Ascending aorta (tissue), 2 donors: Measurements from ENCODE around the gene CDH13. TPM values are rescaled to one million over a fixed set of nuclear protein-coding genes. Genes with fewer than 3 reads are reported as not detected.

ENCODE experiments used
- DNase-seq, 2 donors: peaks; one replicate each; pipeline ENCODE4 v3.0.0-alpha.2; 2019; ENCODE audit warnings: low spot score in 2 of 2
- H3K27ac ChIP-seq, 2 donors: fragments of 200-600 bp; sonication (generic); one replicate each; pipeline ENCODE4 v1.5.1; 2016 to 2017; ENCODE audit warnings: mild to moderate bottlenecking in 1 of 2
- H3K27me3 ChIP-seq: fragments of 200-600 bp; sonication (generic); one replicate; pipeline ENCODE4 v1.5.1; 2017
- H3K36me3 ChIP-seq, 2 donors: fragments of 200-600 bp; sonication (generic); one replicate each; pipeline ENCODE4 v1.5.1; 2016
- H3K4me1 ChIP-seq, 2 donors: fragments of 200-600 bp; sonication (generic); one replicate each; pipeline ENCODE4 v1.5.1; 2016 to 2017; ENCODE audit warnings: mild to moderate bottlenecking in 1 of 2
- H3K4me3 ChIP-seq, 2 donors: fragments of 200-600 bp; sonication (generic); one replicate each; pipeline ENCODE4 v1.5.1; 2016 to 2017; ENCODE audit warnings: mild to moderate bottlenecking in 1 of 2
- H3K9me3 ChIP-seq, 2 donors: fragments of 200-600 bp; sonication (generic); one replicate each; pipeline ENCODE4 v1.5.1; 2016
- intact Hi-C: fragments of 100-400 bp; cut with DNase I; formaldehyde crosslinking; loops from one replicate; pipeline ENCODE4 v1.15.1; 2023
- total RNA-seq: library from RNA; depleted of rRNA; stranded (reverse); fragments of >200 nt; gene quantifications from one replicate; pipeline ENCODE4 v1.1.0, GENCODE V29; 2016
- TF ChIP-seq, protein P1 (sequence below), 3 experiments: fragments of 200-600 bp in 2 of 3; fragments of 450-650 bp in 1 of 3; sonication (generic) in 2 of 3; IDR thresholded peaks; one replicate each; pipeline ENCODE4 v1.5.1; 2016 to 2019; ENCODE audit warnings: antibody characterized with exemption in 3 of 3, mild to moderate bottlenecking in 1 of 3, moderate library complexity in 1 of 3

The CDH13 gene
- total RNA-seq, 1 donor from 2014 or later, result 160 TPM

GRCh38 chr16:83539736-83540490, 913.1 kb downstream of the CDH13 start:
- Histone ChIP-seq H3K36me3 (peaks cover 0 to 4% of the 10 kb centered on the region in 2 donors), H3K27me3 (no peaks in the 10 kb centered on the region), H3K9me3 (no peaks in the 10 kb centered on the region), H3K4me1 (no peaks in the 10 kb centered on the region), H3K4me3 (no peak overlapping the region), H3K27ac (no peak overlapping the region)
- TF ChIP-seq, protein P1, sequence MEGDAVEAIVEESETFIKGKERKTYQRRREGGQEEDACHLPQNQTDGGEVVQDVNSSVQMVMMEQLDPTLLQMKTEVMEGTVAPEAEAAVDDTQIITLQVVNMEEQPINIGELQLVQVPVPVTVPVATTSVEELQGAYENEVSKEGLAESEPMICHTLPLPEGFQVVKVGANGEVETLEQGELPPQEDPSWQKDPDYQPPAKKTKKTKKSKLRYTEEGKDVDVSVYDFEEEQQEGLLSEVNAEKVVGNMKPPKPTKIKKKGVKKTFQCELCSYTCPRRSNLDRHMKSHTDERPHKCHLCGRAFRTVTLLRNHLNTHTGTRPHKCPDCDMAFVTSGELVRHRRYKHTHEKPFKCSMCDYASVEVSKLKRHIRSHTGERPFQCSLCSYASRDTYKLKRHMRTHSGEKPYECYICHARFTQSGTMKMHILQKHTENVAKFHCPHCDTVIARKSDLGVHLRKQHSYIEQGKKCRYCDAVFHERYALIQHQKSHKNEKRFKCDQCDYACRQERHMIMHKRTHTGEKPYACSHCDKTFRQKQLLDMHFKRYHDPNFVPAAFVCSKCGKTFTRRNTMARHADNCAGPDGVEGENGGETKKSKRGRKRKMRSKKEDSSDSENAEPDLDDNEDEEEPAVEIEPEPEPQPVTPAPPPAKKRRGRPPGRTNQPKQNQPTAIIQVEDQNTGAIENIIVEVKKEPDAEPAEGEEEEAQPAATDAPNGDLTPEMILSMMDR (IDR thresholded peaks at IDR 0.05), result no peak
- intact Hi-C loops, result no loop called here
- DNase-seq, result no peak

DNA sequence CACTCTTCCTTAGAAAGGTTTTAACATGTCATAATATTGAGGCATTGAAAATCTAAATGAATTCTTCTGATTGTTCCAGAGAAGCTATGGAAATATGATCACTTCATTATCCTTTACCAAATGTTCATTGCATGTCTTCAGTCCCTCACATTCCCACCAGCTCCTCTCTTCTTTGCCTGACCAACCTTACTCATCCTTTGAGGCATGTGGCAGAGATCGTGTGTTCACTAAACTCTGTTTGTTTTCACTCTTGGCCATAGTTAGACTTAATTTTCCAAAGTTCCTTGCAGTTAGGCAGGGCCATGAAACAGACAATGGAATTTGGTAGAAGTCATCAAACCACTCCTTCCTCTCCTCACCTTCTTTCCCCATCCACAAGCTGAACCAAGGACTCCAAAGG, 914.5 kb downstream of the CDH13 start:
- no peak for DNase-seq
- intact Hi-C loops, result no loop called here

DNA sequence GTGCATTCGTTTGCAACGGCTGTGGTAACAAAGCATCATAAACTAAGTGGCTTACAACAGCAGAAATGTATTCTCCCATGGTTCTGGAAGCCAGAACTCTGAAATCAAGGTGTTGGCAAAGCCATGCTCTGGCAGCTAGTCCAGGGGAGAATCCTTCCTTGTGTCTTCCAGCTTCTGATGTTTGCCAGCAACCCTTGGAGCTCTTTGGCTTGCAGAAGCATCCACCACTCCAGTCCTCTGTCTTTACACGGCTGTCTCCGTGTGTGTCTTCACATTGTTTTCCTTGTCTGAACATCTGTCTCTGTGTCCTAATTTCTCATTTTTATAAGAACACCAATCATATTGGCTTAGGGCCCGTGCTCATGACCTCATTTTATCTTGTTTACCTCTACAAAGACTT, 915.7 kb downstream of the CDH13 start:
- TF ChIP-seq, protein P1 (IDR thresholded peaks at IDR 0.05), result no peak
- Histone ChIP-seq H3K27me3 (no peaks in the 10 kb centered on the region), H3K9me3 (no peaks in the 10 kb centered on the region), H3K4me3 (no peak overlapping the region), H3K4me1 (no peaks in the 10 kb centered on the region), H3K27ac (no peak overlapping the region), H3K36me3 (peaks cover 0 to 4% of the 10 kb centered on the region in 2 donors)
- DNase-seq, result no peak
- intact Hi-C loops, result no loop called here

More for the DNA sequence above, 914.5 kb downstream of the CDH13 start:
- TF ChIP-seq, protein P1 (IDR thresholded peaks at IDR 0.05), result no peak
- H3K4me1 ChIP-seq, result no peaks in the 10 kb centered on the region
- H3K27me3 ChIP-seq, result no peaks in the 10 kb centered on the region
- no peaks in the 10 kb centered on the region for H3K9me3 ChIP-seq
- H3K4me3 ChIP-seq, result no peak overlapping the region
- no peak overlapping the region for H3K27ac ChIP-seq
- peaks cover 0 to 4% of the 10 kb centered on the region in 2 donors for H3K36me3 ChIP-seq

DNA sequence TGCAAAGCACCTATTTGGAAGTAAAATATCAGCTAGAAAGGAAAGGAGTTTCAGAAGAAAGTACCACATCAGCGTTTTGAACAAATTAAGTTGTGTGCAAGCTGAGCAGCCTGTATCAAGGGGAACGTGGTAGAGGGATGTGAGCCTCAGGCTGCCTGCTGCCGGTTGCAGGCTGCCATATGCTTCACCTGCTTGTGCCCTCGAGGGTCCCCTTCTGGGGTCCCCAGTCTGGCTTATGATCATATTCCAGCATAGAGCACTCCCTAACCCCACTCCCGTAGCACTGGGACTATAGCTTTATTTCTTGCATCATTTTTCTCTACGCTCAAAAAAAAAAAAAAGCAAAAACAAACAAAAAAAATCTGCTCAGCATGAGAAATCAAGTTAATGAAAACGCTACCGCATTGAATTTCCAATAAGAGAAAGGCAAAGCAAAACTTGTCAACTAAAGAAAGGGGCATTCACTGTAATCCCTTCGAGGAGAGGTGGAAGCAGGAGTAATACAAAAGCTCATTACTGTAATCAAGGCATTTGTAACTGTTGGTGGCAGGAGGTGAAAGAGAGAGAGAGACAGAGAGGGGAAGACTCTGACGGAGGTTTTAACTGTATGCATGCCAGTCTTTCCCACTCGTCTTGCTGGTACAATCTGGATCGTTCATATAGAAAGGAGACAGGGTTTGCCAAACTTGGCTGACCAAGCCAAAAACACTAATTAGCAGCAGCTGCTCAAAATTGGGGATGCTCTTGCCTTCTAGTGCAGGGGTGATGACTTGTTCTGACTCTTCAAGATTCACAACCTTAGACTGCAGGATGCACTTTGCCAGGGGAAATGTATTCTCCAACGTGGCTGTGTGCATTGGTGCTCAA, 922.8 kb downstream of the CDH13 start:
- Histone ChIP-seq H3K4me1 (no peaks in the 10 kb centered on the region), H3K9me3 (no peaks in the 10 kb centered on the region), H3K36me3 (no peaks in the 10 kb centered on the region), H3K27ac (no peak overlapping the region), H3K27me3 (no peaks in the 10 kb centered on the region), H3K4me3 (no peak overlapping the region)
- intact Hi-C loops, result no loop called here
- TF ChIP-seq, protein P1 (IDR thresholded peaks at IDR 0.05), result no peak
- no peak for DNase-seq

DNA sequence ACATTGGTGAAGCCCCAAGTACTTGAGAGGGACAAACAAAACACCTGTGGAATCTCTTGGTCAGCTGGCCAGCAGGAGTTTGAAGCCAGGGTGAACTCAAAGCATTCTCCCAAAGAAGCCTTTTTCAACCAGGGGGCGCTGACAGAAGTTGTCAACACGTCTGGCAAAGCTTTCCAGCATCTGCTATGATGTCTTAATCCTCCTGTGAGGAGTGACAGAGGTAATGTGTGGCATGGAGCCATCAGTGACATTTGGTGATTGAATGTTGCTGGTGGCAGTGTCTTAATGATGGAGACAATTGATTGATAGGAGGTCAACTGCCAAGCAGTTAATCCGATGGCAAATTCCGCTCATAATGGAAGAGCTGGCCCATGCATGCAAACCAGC, 923.4 kb downstream of the CDH13 start:
- Histone ChIP-seq H3K4me1 (no peaks in the 10 kb centered on the region), H3K4me3 (no peak overlapping the region), H3K36me3 (peaks cover 0 to 2% of the 10 kb centered on the region in 2 donors), H3K27ac (no peak overlapping the region), H3K27me3 (no peaks in the 10 kb centered on the region), H3K9me3 (no peaks in the 10 kb centered on the region)
- intact Hi-C loops, result no loop called here
- DNase-seq, result no peak
- TF ChIP-seq, protein P1 (IDR thresholded peaks at IDR 0.05), result no peak
